Measurements from ENCODE around the gene CBFB. TPM values are rescaled to one million over a fixed set of nuclear protein-coding genes. Genes with fewer than 3 reads are reported as not detected.

Gene CBFB
- total and polyA plus RNA-seq, 9 of the 15 experiments (the other 6 are each of a cell fraction or from before 2014, with no cell fraction given) = 22.0 to 112 (median 66.5) TPM

GRCh38 chr16:67055712-67056487 is 27.0 kb downstream of the CBFB start (continued):
- TF ChIP-seq CHD4 (IDR thresholded peaks at IDR 0.05; ENCODE audit: insufficient read depth, insufficient replicate concordance, low read depth, low read length, poor library complexity, severe bottlenecking) = no peak
- TF ChIP-seq ZEB2 (IDR thresholded peaks at IDR 0.05) = no peak
- TF ChIP-seq PML (IDR thresholded peaks at IDR 0.05; ENCODE audit: low read length) = no peak
- no peak for TF ChIP-seq TRIM28 (IDR thresholded peaks at IDR 0.05)
- TF ChIP-seq PBX2 (CRISPR knock-in tag; IDR thresholded peaks at IDR 0.05; ENCODE audit: low read depth) = no peak
- peak; percentile 60 for TF ChIP-seq PBX2 (tag; conservative IDR thresholded peaks at IDR 0.05; ENCODE audit: low read depth)
- no peak for TF ChIP-seq ZNF232 (CRISPR knock-in tag; IDR thresholded peaks at IDR 0.05)
- no peak for TF ChIP-seq RFX7 (CRISPR knock-in tag; IDR thresholded peaks at IDR 0.05)
- no peak for TF ChIP-seq ETV1 (tag; conservative IDR thresholded peaks at IDR 0.05; ENCODE audit: low read depth)
- no peak for TF ChIP-seq RB1 (IDR thresholded peaks at IDR 0.05; ENCODE audit: low read depth)
- TF ChIP-seq STAG1 (CRISPR knock-in tag; IDR thresholded peaks at IDR 0.05; ENCODE audit: borderline replicate concordance) = no peak
- TF ChIP-seq STAT6 (CRISPR knock-in tag; IDR thresholded peaks at IDR 0.05) = no peak
- no peak for TF ChIP-seq LEF1 (IDR thresholded peaks at IDR 0.05)
- no peak for TF ChIP-seq FOXA1 (IDR thresholded peaks at IDR 0.05; ENCODE audit: borderline replicate concordance)
- TF ChIP-seq ZNF316 (IDR thresholded peaks at IDR 0.05) = peak; percentile 46; the same call in 1 of the 2 replicates
- no peak for TF ChIP-seq USF1 (CRISPR knock-in tag; IDR thresholded peaks at IDR 0.05)
- no peak for TF ChIP-seq ZBED1 (IDR thresholded peaks at IDR 0.05)
- no peak for TF ChIP-seq SNIP1 (IDR thresholded peaks at IDR 0.05; ENCODE audit: low read depth)
- no peak for TF ChIP-seq ZNF639 (CRISPR knock-in tag; conservative IDR thresholded peaks at IDR 0.05 in 1 of 2, IDR thresholded peaks at IDR 0.05 in 1 of 2)
- TF ChIP-seq SREBF2 (CRISPR knock-in tag; IDR thresholded peaks at IDR 0.05) = no peak
- peak; percentile 68 for TF ChIP-seq CTBP1 (IDR thresholded peaks at IDR 0.05; ENCODE audit: borderline replicate concordance)
- TF ChIP-seq PCBP2 (IDR thresholded peaks at IDR 0.05; ENCODE audit: low read depth, low read length, poor library complexity, severe bottlenecking) = no peak
- TF ChIP-seq ZNF583 (CRISPR knock-in tag; IDR thresholded peaks at IDR 0.05) = no peak
